ENCODE measurements around the gene STARD13.

STARD13 gene

GRCh38 chr13:33310245-33311038, 24.9 kb upstream of the STARD13 start:
- DNase-seq = no peak

GRCh38 chr13:33308863-33309262, 23.3 kb upstream of the STARD13 start:
- no peak for DNase-seq

- DNase-seq = no peak
Observed at GRCh38 chr13:33307843-33308242, 22.3 kb upstream of the STARD13 start.

GRCh38 chr13:33303855-33304597, 18.5 kb upstream of the STARD13 start:
- no peak for DNase-seq

GRCh38 chr13:33299626-33300025, 14.1 kb upstream of the STARD13 start:
- DNase-seq = no peak

GRCh38 chr13:33296793-33297425, 11.4 kb upstream of the STARD13 start:
- no peak for DNase-seq

- DNase-seq = no peak
Observed at GRCh38 chr13:33292712-33293111, 7.2 kb upstream of the STARD13 start.

GRCh38 chr13:33290421-33290965, 4.9 kb upstream of the STARD13 start:
- no peak for DNase-seq

- DNase-seq = no peak
Observed at GRCh38 chr13:33289966-33290365, 4.4 kb upstream of the STARD13 start.

- DNase-seq = no peak
Observed at GRCh38 chr13:33287142-33287882, 1.8 kb upstream of the STARD13 start.

GRCh38 chr13:33286128-33286527, 573 bp upstream of the STARD13 start:
- DNase-seq = no peak

GRCh38 chr13:33284916-33285315, 639 bp downstream of the STARD13 start:
- no peak for DNase-seq

GRCh38 chr13:33284031-33284430, 1.5 kb downstream of the STARD13 start:
- DNase-seq = no peak

- DNase-seq = no peak
Observed at GRCh38 chr13:33283195-33283911, 2.2 kb downstream of the STARD13 start.

GRCh38 chr13:33281951-33282595, 3.5 kb downstream of the STARD13 start:
- no peak for DNase-seq

- DNase-seq = no peak
Observed at GRCh38 chr13:33280923-33281322, 4.6 kb downstream of the STARD13 start.

GRCh38 chr13:33280279-33280905, 5.2 kb downstream of the STARD13 start:
- no peak for DNase-seq

GRCh38 chr13:33279414-33280278, 5.9 kb downstream of the STARD13 start:
- no peak for DNase-seq

- no peak for DNase-seq
Observed at GRCh38 chr13:33278913-33279312, 6.6 kb downstream of the STARD13 start.

GRCh38 chr13:33277946-33278345, 7.6 kb downstream of the STARD13 start:
- DNase-seq = no peak

All from COR-L47 (cell line).